ENCODE measurements around the gene CLGN. TPM values are rescaled to one million over a fixed set of nuclear protein-coding genes. Genes with fewer than 3 reads are reported as not detected.
A peak's percentile ranks its signal among the peaks of the same experiment; 100 is the strongest.
"Not testable (repeated sequence)": the region's sequence is repeated elsewhere in the genome, so short reads cannot be mapped to it uniquely, and the experiment has no call there.

The CLGN gene
- under 1 TPM in 1 of 2 experiments, not detected in 1; 0.10 TPM for total RNA-seq

- POLR2A ChIA-PET = no interaction called here
- DNase-seq = peak; percentile 47
- no peak within 1 kb of the TSS for H3K27ac Mint-ChIP-seq
- no peaks in the 10 kb centered on the region for H3K9me3 Mint-ChIP-seq
- CTCF ChIA-PET = interaction anchor here (0.5 to 3.6 kb wide), 7 partner anchors 26 to 376 kb away, joined by 3 to 14 read pairs (median 3); partner anchors contain the start of gene SCOC
- H3K4me3 Mint-ChIP-seq = peak within 1 kb of the TSS; percentile 72
- H3K36me3 Mint-ChIP-seq = no peaks in the 10 kb centered on the region
- intact Hi-C loops (cut with micrococcal nuclease) = no loop called here
- H3K27me3 Mint-ChIP-seq = peaks cover 43% of the 10 kb centered on the region
- H3K4me1 Mint-ChIP-seq (ENCODE audit: low read depth) = peaks cover 6% of the 10 kb centered on the region
Observed at GRCh38 chr4:140427106-140427918, at the start of gene CLGN. TSS of gene CLGN (minus strand) at chr4:140427648. CDS start at chr4:140413078, 14,570 bp downstream.

- intact Hi-C loops (cut with micrococcal nuclease) = no loop called here
- ChIA-PET POLR2A (no interaction called here), CTCF (no interaction called here)
- no peak for DNase-seq
- Mint-ChIP-seq H3K36me3 (no peaks in the 10 kb centered on the region), H3K4me3 (no peak overlapping the region), H3K27me3 (peaks cover 22% of the 10 kb centered on the region), H3K9me3 (no peaks in the 10 kb centered on the region), H3K27ac (no peak overlapping the region), H3K4me1 (ENCODE audit: low read depth) (no peaks in the 10 kb centered on the region)
Observed at GRCh38 chr4:140472156-140472555, 44.7 kb upstream of the CLGN start.

GRCh38 chr4:140469791-140470733 is 42.6 kb upstream of the CLGN start:
- H3K9me3 Mint-ChIP-seq = no peaks in the 10 kb centered on the region
- H3K27ac Mint-ChIP-seq = no peak overlapping the region
- ChIA-PET POLR2A (no interaction called here), CTCF (no interaction called here)
- intact Hi-C loops (cut with micrococcal nuclease) = no loop called here
- H3K27me3 Mint-ChIP-seq = peaks cover 20% of the 10 kb centered on the region
- DNase-seq = no peak
- H3K36me3 Mint-ChIP-seq = no peaks in the 10 kb centered on the region
- no peaks in the 10 kb centered on the region for H3K4me1 Mint-ChIP-seq (ENCODE audit: low read depth)
- H3K4me3 Mint-ChIP-seq = no peak overlapping the region

GRCh38 chr4:140466146-140466545 is 38.7 kb upstream of the CLGN start:
- no peak overlapping the region for H3K27ac Mint-ChIP-seq
- CTCF ChIA-PET = interaction anchor here (1.3 kb wide), 1 partner anchor 9 kb away, joined by 3 read pairs; no protein-coding TSS in a partner anchor

GRCh38 chr4:140463614-140464013 is 36.2 kb upstream of the CLGN start:
- ChIA-PET CTCF (no interaction called here), POLR2A (no interaction called here)
- Mint-ChIP-seq H3K4me1 (ENCODE audit: low read depth) (no peaks in the 10 kb centered on the region), H3K9me3 (no peaks in the 10 kb centered on the region), H3K27ac (no peak overlapping the region), H3K36me3 (no peaks in the 10 kb centered on the region), H3K27me3 (peaks cover 12% of the 10 kb centered on the region), H3K4me3 (no peak overlapping the region)
- no peak for DNase-seq
- intact Hi-C loops (cut with micrococcal nuclease) = no loop called here

More at GRCh38 chr4:140466146-140466545, 38.7 kb upstream of the CLGN start:
- H3K9me3 Mint-ChIP-seq = no peaks in the 10 kb centered on the region
- no peaks in the 10 kb centered on the region for H3K4me1 Mint-ChIP-seq (ENCODE audit: low read depth)
- peaks cover 15% of the 10 kb centered on the region for H3K27me3 Mint-ChIP-seq
- H3K36me3 Mint-ChIP-seq = no peaks in the 10 kb centered on the region
- no peak overlapping the region for H3K4me3 Mint-ChIP-seq
- POLR2A ChIA-PET = no interaction called here
- intact Hi-C loops (cut with micrococcal nuclease) = no loop called here
- no peak for DNase-seq

- intact Hi-C loops (cut with micrococcal nuclease) = no loop called here
- Mint-ChIP-seq H3K9me3 (no peaks in the 10 kb centered on the region), H3K4me1 (ENCODE audit: low read depth) (no peaks in the 10 kb centered on the region), H3K36me3 (no peaks in the 10 kb centered on the region), H3K27me3 (peaks cover 10% of the 10 kb centered on the region), H3K27ac (no peak overlapping the region), H3K4me3 (no peak overlapping the region)
- ChIA-PET CTCF (no interaction called here), POLR2A (no interaction called here)
- no peak for DNase-seq
Observed at GRCh38 chr4:140463182-140463581, 35.7 kb upstream of the CLGN start.

- POLR2A ChIA-PET = no interaction called here
- H3K4me3 Mint-ChIP-seq = no peak overlapping the region
- no peaks in the 10 kb centered on the region for H3K36me3 Mint-ChIP-seq
- H3K4me1 Mint-ChIP-seq (ENCODE audit: low read depth) = no peaks in the 10 kb centered on the region
- peaks cover 19% of the 10 kb centered on the region for H3K27me3 Mint-ChIP-seq
- no peak overlapping the region for H3K27ac Mint-ChIP-seq
- H3K9me3 Mint-ChIP-seq = no peaks in the 10 kb centered on the region
- intact Hi-C loops (cut with micrococcal nuclease) = no loop called here
- CTCF ChIA-PET = no interaction called here
- no peak for DNase-seq
Observed at GRCh38 chr4:140450352-140450751, 22.9 kb upstream of the CLGN start.

- no peak overlapping the region for H3K27ac Mint-ChIP-seq
- H3K36me3 Mint-ChIP-seq = no peaks in the 10 kb centered on the region
- no peak overlapping the region for H3K4me3 Mint-ChIP-seq
- H3K27me3 Mint-ChIP-seq = peaks cover 15% of the 10 kb centered on the region
- intact Hi-C loops (cut with micrococcal nuclease) = no loop called here
- no peaks in the 10 kb centered on the region for H3K9me3 Mint-ChIP-seq
- DNase-seq = no peak
- H3K4me1 Mint-ChIP-seq (ENCODE audit: low read depth) = no peaks in the 10 kb centered on the region
- CTCF ChIA-PET = no interaction called here
- POLR2A ChIA-PET = no interaction called here
Observed at GRCh38 chr4:140448830-140449229, 21.4 kb upstream of the CLGN start.

GRCh38 chr4:140448162-140448561 is 20.7 kb upstream of the CLGN start:
- intact Hi-C loops (cut with micrococcal nuclease) = no loop called here
- H3K4me1 Mint-ChIP-seq (ENCODE audit: low read depth) = no peaks in the 10 kb centered on the region

GRCh38 chr4:140444347-140444746 is 16.9 kb upstream of the CLGN start:
- POLR2A ChIA-PET; DNase-seq; H3K4me3 Mint-ChIP-seq; H3K9me3 Mint-ChIP-seq; H3K4me1 Mint-ChIP-seq (ENCODE audit: low read depth); CTCF ChIA-PET; H3K27ac Mint-ChIP-seq; intact Hi-C loops (cut with micrococcal nuclease); H3K36me3 Mint-ChIP-seq: not testable (repeated sequence)
- peaks cover 11% of the 10 kb centered on the region for H3K27me3 Mint-ChIP-seq

More at GRCh38 chr4:140448162-140448561, 20.7 kb upstream of the CLGN start:
- CTCF ChIA-PET = no interaction called here
- DNase-seq = no peak
- Mint-ChIP-seq H3K4me3 (no peak overlapping the region), H3K9me3 (no peaks in the 10 kb centered on the region), H3K27me3 (peaks cover 15% of the 10 kb centered on the region), H3K36me3 (no peaks in the 10 kb centered on the region), H3K27ac (no peak overlapping the region)
- POLR2A ChIA-PET = no interaction called here

- ChIA-PET POLR2A (no interaction called here), CTCF (no interaction called here)
- no peaks in the 10 kb centered on the region for H3K9me3 Mint-ChIP-seq
- H3K27me3 Mint-ChIP-seq = no peaks in the 10 kb centered on the region
- no peak overlapping the region for H3K4me3 Mint-ChIP-seq
- H3K36me3 Mint-ChIP-seq = no peaks in the 10 kb centered on the region
- no peak overlapping the region for H3K27ac Mint-ChIP-seq
- intact Hi-C loops (cut with micrococcal nuclease) = no loop called here
- no peaks in the 10 kb centered on the region for H3K4me1 Mint-ChIP-seq (ENCODE audit: low read depth)
- no peak for DNase-seq
Observed at GRCh38 chr4:140439644-140440142, 12.2 kb upstream of the CLGN start.

- CTCF ChIA-PET = interaction anchor here (0.5 to 3.6 kb wide), 6 partner anchors 27 to 377 kb away, joined by 3 to 14 read pairs (median 4); partner anchors contain the start of gene SCOC
Observed at GRCh38 chr4:140427919-140428471, 547 bp upstream of the CLGN start.

More at GRCh38 chr4:140427919-140428471, 547 bp upstream of the CLGN start:
- Mint-ChIP-seq H3K27me3 (peaks cover 40% of the 10 kb centered on the region), H3K36me3 (no peaks in the 10 kb centered on the region), H3K9me3 (no peaks in the 10 kb centered on the region), H3K4me3 (peak overlapping the region; percentile 72), H3K27ac (no peak overlapping the region), H3K4me1 (ENCODE audit: low read depth) (peaks cover 6% of the 10 kb centered on the region)
- intact Hi-C loops (cut with micrococcal nuclease) = no loop called here
- DNase-seq = no peak
- POLR2A ChIA-PET = no interaction called here
